ENCODE data around the gene METTL1.

METTL1 gene

GRCh38 chr12:57750561-57751431 is 21.1 kb downstream of the METTL1 start:
- DNase-seq (ENCODE audit: low read depth in 1 of 2, low spot score in 1 of 2) = no peak
- Histone ChIP-seq H3K4me3 (replicated peaks; ENCODE audit: insufficient read depth, low read length) (peak overlapping the region; percentile 71), H3K27ac (replicated peaks) (peak overlapping the region; percentile 95), H3K27me3 (ENCODE audit: insufficient read depth, poor library complexity, severe bottlenecking) (no peaks in the 10 kb centered on the region)
- TF ChIP-seq SPI1 (IDR thresholded peaks at IDR 0.05; ENCODE audit: borderline replicate concordance, low read depth) (no peak), POLR2AphosphoS5 (IDR thresholded peaks at IDR 0.05; ENCODE audit: low read depth) (no peak; the same call in 1 of the 2 replicates), GABPA (IDR thresholded peaks at IDR 0.05; ENCODE audit: low read depth) (no peak), REST (IDR thresholded peaks at IDR 0.05; ENCODE audit: insufficient replicate concordance, low read depth) (no peak), CTCF (IDR thresholded peaks at IDR 0.05; ENCODE audit: insufficient read depth, low read length) (no peak)

GRCh38 chr12:57749061-57749460 is 22.8 kb downstream of the METTL1 start:
- Histone ChIP-seq H3K4me3 (replicated peaks; ENCODE audit: insufficient read depth, low read length) (no peak overlapping the region), H3K27ac (replicated peaks) (no peak overlapping the region), H3K27me3 (ENCODE audit: insufficient read depth, poor library complexity, severe bottlenecking) (no peaks in the 10 kb centered on the region)
- no peak for DNase-seq (ENCODE audit: low read depth in 1 of 2, low spot score in 1 of 2)
- TF ChIP-seq POLR2AphosphoS5 (IDR thresholded peaks at IDR 0.05; ENCODE audit: low read depth) (no peak), CTCF (IDR thresholded peaks at IDR 0.05; ENCODE audit: insufficient read depth, low read length) (no peak), SPI1 (IDR thresholded peaks at IDR 0.05; ENCODE audit: borderline replicate concordance, low read depth) (no peak), REST (IDR thresholded peaks at IDR 0.05; ENCODE audit: insufficient replicate concordance, low read depth) (no peak), GABPA (IDR thresholded peaks at IDR 0.05; ENCODE audit: low read depth) (no peak)

GRCh38 chr12:57746025-57746424 is 25.9 kb downstream of the METTL1 start:
- Histone ChIP-seq H3K27ac (replicated peaks) (no peak overlapping the region), H3K27me3 (ENCODE audit: insufficient read depth, poor library complexity, severe bottlenecking) (no peaks in the 10 kb centered on the region), H3K4me3 (replicated peaks; ENCODE audit: insufficient read depth, low read length) (peak overlapping the region; percentile 54)
- DNase-seq (ENCODE audit: low read depth in 1 of 2, low spot score in 1 of 2) = no peak
- TF ChIP-seq POLR2AphosphoS5 (IDR thresholded peaks at IDR 0.05; ENCODE audit: low read depth) (no peak), GABPA (IDR thresholded peaks at IDR 0.05; ENCODE audit: low read depth) (no peak), REST (IDR thresholded peaks at IDR 0.05; ENCODE audit: insufficient replicate concordance, low read depth) (no peak), CTCF (IDR thresholded peaks at IDR 0.05; ENCODE audit: insufficient read depth, low read length) (no peak), SPI1 (IDR thresholded peaks at IDR 0.05; ENCODE audit: borderline replicate concordance, low read depth) (no peak)

All from HL-60 (cell line).